Measurements from ENCODE around the gene PTPN3. TPM values are rescaled to one million over a fixed set of nuclear protein-coding genes. Genes with fewer than 3 reads are reported as not detected.

PTPN3 gene
- polyA plus RNA-seq, 2 of the 4 experiments (the other 2 are of a cell fraction) = 8.9 to 20.3 TPM

GRCh38 chr9:109387856-109388255 lies 110.3 kb downstream of the PTPN3 start (continued):
- TF ChIP-seq MAX (IDR thresholded peaks at IDR 0.05) = no peak
- no peak for TF ChIP-seq CBX8 (IDR thresholded peaks at IDR 0.05)

GRCh38 chr9:109387206-109387605 lies 110.9 kb downstream of the PTPN3 start:
- ATAC-seq (no peak), FAIRE-seq (no peak), DNase-seq (ENCODE audit: low read depth in 1 of 2, low spot score in 1 of 2) (no peak)
- TF ChIP-seq FOSB (CRISPR knock-in tag; IDR thresholded peaks at IDR 0.05) (no peak), HDAC2 (IDR thresholded peaks at IDR 0.05) (no peak), MAFK (IDR thresholded peaks at IDR 0.05; ENCODE audit: partially characterized antibody) (no peak), RNF2 (IDR thresholded peaks at IDR 0.05; ENCODE audit: borderline replicate concordance, low read depth) (no peak)
- Histone ChIP-seq H3K4me1 (no peaks in the 10 kb centered on the region), H3K4me3 (no peak overlapping the region), H3K27ac (no peak overlapping the region), H3K9me3 (no peaks in the 10 kb centered on the region), H3K4me2 (no peak overlapping the region)
- ChIA-PET CTCF (interaction anchor here (0.6 to 1.5 kb wide), 2 partner anchors 41 to 110 kb away, joined by 4 read pairs; no protein-coding TSS in a partner anchor), POLR2A (no interaction called here)
- WGBS (ENCODE audit: missing lambda C conversion rate) = 82% methylated on average over 3 of the region's 3 CpGs

GRCh38 chr9:109385499-109385898 lies 112.6 kb downstream of the PTPN3 start:
- WGBS (ENCODE audit: missing lambda C conversion rate) = 79% methylated on average over 3 of the region's 3 CpGs

More at GRCh38 chr9:109385499-109385898, 112.6 kb downstream of the PTPN3 start:
- CTCF ChIA-PET = interaction anchor here (0.8 to 1.0 kb wide), 3 partner anchors 15 to 202 kb away, joined by 3 read pairs; no protein-coding TSS in a partner anchor
- H3K4me1 ChIP-seq = no peaks in the 10 kb centered on the region
- TF ChIP-seq HOXA7 (CRISPR knock-in tag; IDR thresholded peaks at IDR 0.05) (no peak), NR3C1 (IDR thresholded peaks at IDR 0.05) (no peak), EP300 (IDR thresholded peaks at IDR 0.05) (no peak), JUN (IDR thresholded peaks at IDR 0.05) (no peak), PBX3 (IDR thresholded peaks at IDR 0.05) (no peak), CHD2 (IDR thresholded peaks at IDR 0.05; ENCODE audit: low read length, partially characterized antibody) (no peak), RARB (CRISPR knock-in tag; IDR thresholded peaks at IDR 0.05) (no peak), MYC (IDR thresholded peaks at IDR 0.05; ENCODE audit: borderline replicate concordance, low read length) (no peak), ZNF302 (CRISPR knock-in tag; IDR thresholded peaks at IDR 0.05) (no peak), MAX (IDR thresholded peaks at IDR 0.05) (no peak), CBX8 (IDR thresholded peaks at IDR 0.05) (no peak), HMGXB4 (CRISPR knock-in tag; IDR thresholded peaks at IDR 0.05; ENCODE audit: borderline replicate concordance) (no peak), KDM5A (IDR thresholded peaks at IDR 0.05) (no peak), ZSCAN20 (CRISPR knock-in tag; IDR thresholded peaks at IDR 0.05) (no peak), ELK1 (IDR thresholded peaks at IDR 0.05; ENCODE audit: low read depth, low read length) (no peak), EHMT2 (IDR thresholded peaks at IDR 0.05; ENCODE audit: low read depth) (no peak), BCL3 (IDR thresholded peaks at IDR 0.05) (no peak), REST (IDR thresholded peaks at IDR 0.05) (no peak), FOSB (CRISPR knock-in tag; IDR thresholded peaks at IDR 0.05) (no peak), CEBPB (IDR thresholded peaks at IDR 0.05) (no peak)
- ATAC-seq = no peak
- H3K9me3 ChIP-seq = no peaks in the 10 kb centered on the region
- no peak overlapping the region for H3K4me3 ChIP-seq
- H3K4me2 ChIP-seq = no peak overlapping the region
- DNase-seq (ENCODE audit: low read depth in 1 of 2, low spot score in 1 of 2) = no peak
- no peak overlapping the region for H3K27ac ChIP-seq
- POLR2A ChIA-PET = no interaction called here
- FAIRE-seq = no peak
